KMS-11 (cell line): ENCODE measurements around the gene GNAZ.

Experiments used
- H2AFZ ChIP-seq: fragments of 200-600 bp; sonication (generic); 2 replicates; pipeline ENCODE4 v1.6.1; 2016; ENCODE audit warnings: antibody characterized with exemption, mixed run types, low read depth
- H3K27ac ChIP-seq: fragments of 200-600 bp; sonication (generic); 2 replicates; pipeline ENCODE4 v1.6.1; 2016; ENCODE audit warnings: mild to moderate bottlenecking, mixed run types
- H3K27me3 ChIP-seq: fragments of 200-600 bp; sonication (generic); 2 replicates; pipeline ENCODE4 v1.6.1; 2017; ENCODE audit warnings: mild to moderate bottlenecking, low read depth, mixed run types, moderate library complexity; ENCODE audit not compliant: insufficient read depth
- H3K36me3 ChIP-seq: fragments of 200-600 bp; sonication (generic); 2 replicates; pipeline ENCODE4 v1.6.1; 2017; ENCODE audit warnings: mild to moderate bottlenecking, mixed run types; ENCODE audit not compliant: insufficient read depth
- H3K4me1 ChIP-seq: fragments of 200-600 bp; sonication (generic); 2 replicates; pipeline ENCODE4 v1.6.1; 2016; ENCODE audit warnings: mild to moderate bottlenecking, low read depth, mixed run types; ENCODE audit not compliant: poor library complexity, severe bottlenecking
- H3K4me2 ChIP-seq: fragments of 200-600 bp; sonication (generic); 2 replicates; pipeline ENCODE4 v1.7.0; 2016; ENCODE audit warnings: mild to moderate bottlenecking, mixed run types
- H3K4me3 ChIP-seq: fragments of 200-600 bp; sonication (generic); IDR thresholded peaks from 2 replicates; pipeline ENCODE4 v1.6.1; 2017; ENCODE audit warnings: low read depth, low read length, mixed read lengths; ENCODE audit not compliant: insufficient read depth
- H3K79me2 ChIP-seq: fragments of 200-600 bp; sonication (generic); 2 replicates; pipeline ENCODE4 v1.6.1; 2016; ENCODE audit warnings: low read depth, mixed run types; ENCODE audit not compliant: insufficient read depth
- H3K9ac ChIP-seq: fragments of 200-600 bp; sonication (generic); 2 replicates; pipeline ENCODE4 v1.6.1; 2016; ENCODE audit warnings: mild to moderate bottlenecking, mixed run types
- H4K20me1 ChIP-seq: fragments of 200-600 bp; sonication (generic); 2 replicates; pipeline ENCODE4 v1.6.1; 2016; ENCODE audit warnings: mild to moderate bottlenecking, mixed run types; ENCODE audit not compliant: insufficient read depth
- TF ChIP-seq, protein P1 (sequence below): fragments of 200-600 bp; sonication (generic); conservative IDR thresholded peaks from 2 replicates; pipeline ENCODE4 v1.6.1; 2017; ENCODE audit warnings: low read depth, mild to moderate bottlenecking, antibody characterized with exemption, low read length, moderate library complexity, mixed read lengths

The GNAZ gene

DNA sequence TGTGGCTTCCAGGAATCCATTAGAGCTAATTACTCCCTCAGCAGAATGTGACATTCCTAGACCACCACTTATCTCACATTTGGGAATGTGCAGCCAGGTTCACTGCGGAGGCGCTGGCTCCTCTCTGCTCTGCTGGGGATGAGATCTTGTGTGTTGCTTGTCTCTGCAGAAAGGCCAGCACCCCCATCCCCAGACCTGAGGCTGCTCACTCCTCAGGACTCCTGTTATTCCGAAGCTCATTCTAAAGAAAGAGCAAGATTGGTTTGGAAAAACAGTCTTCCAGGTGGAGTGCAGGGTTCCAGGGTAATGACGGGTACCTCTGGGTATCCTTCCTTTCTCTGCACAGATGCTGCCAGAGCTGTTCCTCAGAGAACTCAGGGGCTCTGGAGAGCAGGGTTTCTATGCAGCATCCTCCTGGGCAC, 50.7 kb downstream of the GNAZ start:
- Histone ChIP-seq H2AFZ (no peak overlapping the region), H3K27ac (no peak overlapping the region), H3K4me2 (no peak overlapping the region), H3K27me3 (no peaks in the 10 kb centered on the region), H3K36me3 (no peaks in the 10 kb centered on the region), H3K4me1 (peaks cover 9% of the 10 kb centered on the region), H3K79me2 (no peaks in the 10 kb centered on the region), H3K9ac (no peak overlapping the region), H4K20me1 (no peaks in the 10 kb centered on the region), H3K4me3 (no peak overlapping the region)
- TF ChIP-seq, protein P1, sequence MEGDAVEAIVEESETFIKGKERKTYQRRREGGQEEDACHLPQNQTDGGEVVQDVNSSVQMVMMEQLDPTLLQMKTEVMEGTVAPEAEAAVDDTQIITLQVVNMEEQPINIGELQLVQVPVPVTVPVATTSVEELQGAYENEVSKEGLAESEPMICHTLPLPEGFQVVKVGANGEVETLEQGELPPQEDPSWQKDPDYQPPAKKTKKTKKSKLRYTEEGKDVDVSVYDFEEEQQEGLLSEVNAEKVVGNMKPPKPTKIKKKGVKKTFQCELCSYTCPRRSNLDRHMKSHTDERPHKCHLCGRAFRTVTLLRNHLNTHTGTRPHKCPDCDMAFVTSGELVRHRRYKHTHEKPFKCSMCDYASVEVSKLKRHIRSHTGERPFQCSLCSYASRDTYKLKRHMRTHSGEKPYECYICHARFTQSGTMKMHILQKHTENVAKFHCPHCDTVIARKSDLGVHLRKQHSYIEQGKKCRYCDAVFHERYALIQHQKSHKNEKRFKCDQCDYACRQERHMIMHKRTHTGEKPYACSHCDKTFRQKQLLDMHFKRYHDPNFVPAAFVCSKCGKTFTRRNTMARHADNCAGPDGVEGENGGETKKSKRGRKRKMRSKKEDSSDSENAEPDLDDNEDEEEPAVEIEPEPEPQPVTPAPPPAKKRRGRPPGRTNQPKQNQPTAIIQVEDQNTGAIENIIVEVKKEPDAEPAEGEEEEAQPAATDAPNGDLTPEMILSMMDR, result no peak

DNA sequence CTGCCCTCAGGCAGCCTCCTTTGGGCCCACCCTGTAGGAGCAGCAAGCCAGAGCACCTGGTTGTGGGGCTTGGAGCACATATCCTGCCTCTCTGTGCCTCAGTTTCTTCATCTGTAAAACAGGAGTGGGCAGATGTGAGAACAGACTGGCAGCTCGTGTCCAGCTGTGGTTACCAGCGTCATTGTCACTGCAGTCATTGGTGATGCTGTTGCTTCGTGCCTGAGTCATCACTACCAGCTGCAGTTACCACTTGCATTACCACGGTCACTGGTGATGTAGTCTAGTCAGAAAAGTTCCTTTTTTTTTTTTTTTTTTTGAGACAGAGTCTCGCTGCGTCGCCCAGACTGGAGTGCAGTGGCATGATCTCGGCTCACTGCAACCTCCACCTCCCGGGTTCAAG, 51.1 kb downstream of the GNAZ start:
- no peaks in the 10 kb centered on the region for H4K20me1 ChIP-seq
- H3K27ac ChIP-seq, result no peak overlapping the region
- H3K9ac ChIP-seq, result no peak overlapping the region
- TF ChIP-seq, protein P1, result no peak
- H3K36me3 ChIP-seq, result no peaks in the 10 kb centered on the region
- H3K4me3 ChIP-seq, result no peak overlapping the region
- H3K4me2 ChIP-seq, result no peak overlapping the region
- H3K27me3 ChIP-seq, result no peaks in the 10 kb centered on the region
- no peaks in the 10 kb centered on the region for H3K79me2 ChIP-seq
- peaks cover 9% of the 10 kb centered on the region for H3K4me1 ChIP-seq
- H2AFZ ChIP-seq, result no peak overlapping the region

DNA sequence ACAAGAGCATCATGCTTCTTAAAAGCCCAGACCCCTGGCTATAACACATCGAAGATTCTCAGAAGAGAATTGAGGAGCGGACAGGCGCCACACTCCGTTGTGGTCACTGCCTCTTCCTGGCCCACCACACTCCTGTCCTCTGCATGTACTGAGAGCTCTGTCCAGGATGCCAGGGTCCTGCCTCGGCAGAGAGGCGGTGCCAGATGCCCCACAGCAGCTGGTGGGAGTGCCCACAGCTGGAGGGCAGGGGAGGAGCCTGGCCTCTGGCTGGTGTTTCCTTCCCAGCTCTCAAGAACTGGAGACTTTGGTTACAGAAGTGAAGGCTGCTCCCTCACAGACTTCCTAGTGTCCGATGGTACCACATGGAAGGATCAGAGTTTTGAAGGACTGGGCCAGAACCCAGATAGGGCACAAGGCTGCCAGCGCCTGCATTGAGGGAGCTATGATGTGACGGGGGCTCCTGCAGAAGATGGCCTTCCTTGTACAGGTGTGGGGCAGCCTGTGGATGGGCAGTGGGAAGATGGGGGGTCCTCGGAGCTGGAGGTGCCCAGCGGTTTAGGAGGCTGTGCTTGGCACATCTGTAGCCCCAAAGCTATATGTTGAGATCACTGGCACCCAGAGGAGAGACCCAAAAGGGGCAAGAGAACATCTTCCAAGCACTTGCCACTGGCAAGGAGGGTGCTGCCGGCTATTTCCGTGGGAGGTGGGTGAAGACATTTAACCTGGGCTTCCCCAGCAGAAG, 52.1 kb downstream of the GNAZ start:
- no peaks in the 10 kb centered on the region for H3K79me2 ChIP-seq
- no peak overlapping the region for H3K27ac ChIP-seq
- no peaks in the 10 kb centered on the region for H4K20me1 ChIP-seq
- no peaks in the 10 kb centered on the region for H3K27me3 ChIP-seq
- no peak overlapping the region for H3K4me3 ChIP-seq
- TF ChIP-seq, protein P1, result no peak
- H3K4me1 ChIP-seq, result peaks cover 9% of the 10 kb centered on the region
- no peaks in the 10 kb centered on the region for H3K36me3 ChIP-seq
- H3K9ac ChIP-seq, result no peak overlapping the region
- H2AFZ ChIP-seq, result no peak overlapping the region
- H3K4me2 ChIP-seq, result no peak overlapping the region

DNA sequence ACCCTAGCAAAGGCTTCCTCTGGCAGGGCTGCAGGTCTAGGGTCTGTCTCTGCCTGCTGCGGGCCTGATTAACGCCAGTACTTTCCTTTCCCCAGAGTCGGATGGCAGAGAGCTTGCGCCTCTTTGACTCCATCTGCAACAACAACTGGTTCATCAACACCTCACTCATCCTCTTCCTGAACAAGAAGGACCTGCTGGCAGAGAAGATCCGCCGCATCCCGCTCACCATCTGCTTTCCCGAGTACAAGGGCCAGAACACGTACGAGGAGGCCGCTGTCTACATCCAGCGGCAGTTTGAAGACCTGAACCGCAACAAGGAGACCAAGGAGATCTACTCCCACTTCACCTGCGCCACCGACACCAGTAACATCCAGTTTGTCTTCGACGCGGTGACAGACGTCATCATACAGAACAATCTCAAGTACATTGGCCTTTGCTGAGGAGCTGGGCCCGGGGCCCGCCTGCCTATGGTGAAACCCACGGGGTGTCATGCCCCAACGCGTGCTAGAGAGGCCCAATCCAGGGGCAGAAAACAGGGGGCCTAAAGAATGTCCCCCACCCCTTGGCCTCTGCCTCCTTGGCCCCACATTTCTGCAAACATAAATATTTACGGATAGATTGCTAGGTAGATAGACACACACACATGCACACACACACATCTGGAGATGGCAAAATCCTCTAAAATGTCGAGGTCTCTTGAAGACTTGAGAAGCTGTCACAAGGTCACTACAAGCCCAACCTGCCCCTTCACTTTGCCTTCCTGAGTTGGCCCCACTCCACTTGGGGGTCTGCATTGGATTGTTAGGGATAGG, 52.9 kb downstream of the GNAZ start:
- no peak overlapping the region for H3K9ac ChIP-seq
- no peaks in the 10 kb centered on the region for H3K79me2 ChIP-seq
- peaks cover 14% of the 10 kb centered on the region for H3K4me1 ChIP-seq
- TF ChIP-seq, protein P1, result no peak
- H4K20me1 ChIP-seq, result no peaks in the 10 kb centered on the region
- H3K4me3 ChIP-seq, result no peak overlapping the region
- no peaks in the 10 kb centered on the region for H3K27me3 ChIP-seq
- no peak overlapping the region for H3K27ac ChIP-seq
- no peak overlapping the region for H3K4me2 ChIP-seq
- H2AFZ ChIP-seq, result no peak overlapping the region
- H3K36me3 ChIP-seq, result no peaks in the 10 kb centered on the region
